HG03066 (cell line): ENCODE data around the gene QRICH1.

ENCODE experiments used
- ATAC-seq: cut with Tn5 transposase; IDR thresholded peaks from one replicate; pipeline ENCODE4 v1.9.1; 2021; ENCODE audit warnings: low read depth; ENCODE audit not compliant: unreplicated experiment

The QRICH1 gene

GRCh38 chr3:49093853-49094767, at the start of gene QRICH1:
Gene QRICH1 (minus strand): TSS chr3:49094071. CDS start chr3:49077017, 17,054 bp downstream.
- ATAC-seq: peak; percentile 77

GRCh38 chr3:49140080-49140479, 46.2 kb upstream of the QRICH1 start:
- ATAC-seq: no peak

- ATAC-seq: no peak
Observed at GRCh38 chr3:49135499-49135898, 41.6 kb upstream of the QRICH1 start.

DNA sequence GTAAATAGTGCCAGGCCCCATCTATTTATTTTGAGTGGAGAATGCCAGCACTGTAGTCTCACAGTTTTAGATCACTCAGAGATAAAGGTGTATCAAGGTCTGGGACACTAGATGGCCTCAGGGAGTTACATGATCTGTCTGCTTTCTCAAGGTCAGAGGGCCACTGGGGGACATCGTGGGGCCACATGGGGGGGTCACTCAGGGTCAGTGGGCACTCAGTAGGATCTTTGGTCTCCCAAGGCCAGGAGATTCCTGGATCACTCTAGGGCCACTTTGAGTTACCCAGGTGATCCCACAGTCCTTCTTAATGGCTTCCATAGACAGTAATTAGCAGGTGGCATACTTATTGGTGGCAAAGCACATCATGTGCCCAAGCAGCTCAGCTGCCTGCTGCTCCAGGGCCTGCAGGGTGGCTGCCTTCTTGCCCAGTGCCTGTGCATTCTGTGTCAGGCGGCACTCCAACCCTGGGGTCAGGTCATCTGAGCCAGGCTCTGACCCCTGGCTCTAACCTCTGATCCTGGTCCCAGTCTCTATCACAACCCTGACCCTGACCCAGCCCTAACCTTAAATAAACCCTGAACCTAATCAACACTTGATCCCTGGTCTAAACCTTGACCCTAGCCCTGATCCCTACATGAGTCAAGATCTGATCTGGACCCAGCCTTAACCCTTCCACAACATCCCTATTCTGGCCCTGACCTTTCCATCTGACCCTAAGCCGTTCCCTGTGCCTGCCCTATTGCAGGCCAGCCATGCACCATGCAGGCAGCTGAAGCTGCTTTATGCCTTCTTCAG, 40.8 kb upstream of the QRICH1 start:
- ATAC-seq: no peak

DNA sequence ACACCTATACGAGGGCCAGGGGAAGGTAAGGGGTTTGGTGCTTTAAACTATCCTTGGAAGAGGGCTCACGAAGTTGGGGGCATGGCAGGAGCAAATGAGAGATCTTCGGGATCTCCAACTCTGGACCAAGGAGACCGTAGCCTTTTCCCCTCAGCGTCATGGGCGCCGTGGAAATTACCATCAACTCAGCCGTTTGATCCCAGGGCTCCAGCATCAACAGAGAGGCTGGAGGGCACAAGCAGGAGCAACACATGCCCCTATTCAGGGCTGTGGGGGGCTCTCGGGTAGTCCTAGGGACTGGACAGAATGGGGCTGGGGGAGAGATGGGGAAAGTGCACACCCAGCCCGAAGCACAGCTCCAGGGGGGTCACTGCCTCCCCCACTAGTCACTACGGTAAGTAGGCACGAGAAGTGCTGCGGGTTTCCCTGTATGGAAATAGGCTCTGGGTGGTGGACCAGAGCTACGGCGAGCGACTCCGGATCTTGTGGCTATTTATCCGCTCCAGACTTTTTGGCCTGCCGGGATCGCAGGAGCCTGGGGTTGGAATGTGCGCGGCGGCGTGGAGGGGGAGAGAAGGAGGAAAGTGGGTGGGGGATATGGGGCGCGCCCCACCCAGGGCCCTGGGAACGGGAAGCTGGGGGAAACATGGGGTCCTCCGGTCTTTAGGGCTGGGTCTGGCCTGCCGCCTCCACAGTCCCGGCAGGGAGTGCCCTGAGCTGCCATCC, 39.5 kb upstream of the QRICH1 start:
- ATAC-seq: no peak

DNA sequence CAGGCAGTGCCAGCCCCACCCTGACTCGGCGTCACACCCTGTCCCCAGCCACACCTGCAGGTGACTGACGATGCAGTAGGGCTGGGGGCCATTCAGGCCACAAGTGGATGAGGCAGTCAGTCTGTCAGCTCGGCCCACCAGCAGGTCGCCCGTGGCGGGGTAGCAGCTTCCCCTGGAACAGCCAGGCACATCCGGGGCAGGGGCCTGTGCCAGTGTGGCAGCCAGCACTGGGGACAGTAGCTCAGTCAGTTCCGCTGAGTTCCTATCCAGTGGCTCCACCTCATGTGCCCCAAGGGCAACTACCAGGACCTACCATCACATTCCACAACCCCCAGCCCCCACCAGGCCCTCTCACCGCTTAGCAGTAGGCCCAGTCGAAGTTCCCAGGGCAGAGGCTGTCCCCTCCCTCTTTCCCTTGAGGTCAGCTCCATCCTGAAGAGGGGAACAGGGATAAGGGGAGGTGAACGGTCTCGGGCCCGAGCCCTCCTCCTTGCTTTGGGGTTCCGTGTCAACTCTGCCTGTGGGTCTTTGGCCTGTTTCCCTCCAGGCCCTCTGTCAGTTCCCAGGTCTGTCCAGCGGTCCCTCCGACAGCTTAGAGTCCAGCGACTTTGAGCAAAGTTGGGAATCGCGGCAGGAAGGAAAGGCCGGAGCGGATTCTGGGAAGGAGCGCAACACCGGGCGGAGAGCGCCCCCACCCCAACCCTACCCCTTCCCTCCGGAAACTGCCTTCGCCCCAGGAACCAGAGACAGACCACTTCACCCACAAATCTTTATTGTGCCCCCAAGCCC, 38.8 kb upstream of the QRICH1 start, which contains the start of gene LAMB2:
TSS of gene LAMB2 (minus strand) at position 614 of the 789 bp plus-strand sequence. CDS start at position 431, 183 bp downstream.
- ATAC-seq: no peak

DNA sequence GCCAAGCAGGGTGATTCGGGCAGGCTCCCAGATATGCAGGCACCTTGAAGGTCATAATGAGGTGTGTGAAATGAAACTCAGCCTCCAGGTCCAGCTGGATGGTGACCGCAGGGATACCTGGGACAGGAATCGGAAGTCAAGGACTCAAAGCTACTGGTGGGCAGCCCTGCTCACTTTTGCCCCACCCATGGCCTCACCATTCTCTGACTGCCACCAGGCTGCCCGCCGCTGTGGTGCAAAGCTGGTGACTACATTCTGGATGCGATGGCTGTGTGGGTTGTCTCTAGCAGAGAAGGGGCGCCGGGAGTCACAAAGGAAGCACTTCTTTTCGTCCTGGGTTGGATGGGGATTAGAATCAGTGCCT, 38.2 kb upstream of the QRICH1 start:
- no peak for ATAC-seq

DNA sequence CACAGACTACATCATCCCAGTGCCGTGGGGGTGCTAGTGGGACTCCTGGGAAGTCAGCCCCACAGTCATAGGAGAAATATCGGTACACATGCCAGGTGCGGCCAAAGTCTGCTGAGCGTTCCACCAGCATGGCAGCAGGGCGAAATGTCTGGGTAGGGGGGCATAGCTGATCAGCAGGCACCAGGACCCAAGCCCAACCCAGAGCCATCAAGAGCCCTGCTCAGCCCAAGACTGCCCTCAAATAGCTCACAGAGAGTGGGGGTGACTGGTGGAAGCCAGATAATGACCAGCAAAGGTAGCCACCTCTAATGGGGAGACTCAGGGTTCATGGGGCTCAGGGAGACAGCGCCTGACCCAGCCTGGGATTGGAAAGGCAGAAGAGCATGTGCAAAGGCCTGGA, 37.7 kb upstream of the QRICH1 start:
- no peak for ATAC-seq

DNA sequence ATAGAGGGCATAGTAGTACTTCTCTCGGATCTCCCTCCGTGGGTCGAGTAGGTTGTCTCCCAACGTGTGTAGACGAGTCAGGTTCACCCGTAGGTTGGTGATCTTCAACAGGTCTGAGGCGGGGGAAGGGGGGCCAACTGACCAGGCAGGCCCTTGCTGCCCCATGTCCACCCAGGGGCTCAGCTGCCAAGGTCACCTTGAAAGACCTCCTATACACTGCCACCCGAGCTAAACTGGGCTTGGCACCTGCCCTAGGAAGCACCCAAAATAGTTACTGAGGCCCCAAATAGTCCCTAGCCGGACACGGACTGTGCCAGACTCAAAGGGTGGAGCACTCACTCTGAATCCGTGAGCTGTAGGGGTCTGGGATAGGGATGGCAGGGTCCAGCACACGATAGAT, 37.2 kb upstream of the QRICH1 start:
- ATAC-seq: no peak

DNA sequence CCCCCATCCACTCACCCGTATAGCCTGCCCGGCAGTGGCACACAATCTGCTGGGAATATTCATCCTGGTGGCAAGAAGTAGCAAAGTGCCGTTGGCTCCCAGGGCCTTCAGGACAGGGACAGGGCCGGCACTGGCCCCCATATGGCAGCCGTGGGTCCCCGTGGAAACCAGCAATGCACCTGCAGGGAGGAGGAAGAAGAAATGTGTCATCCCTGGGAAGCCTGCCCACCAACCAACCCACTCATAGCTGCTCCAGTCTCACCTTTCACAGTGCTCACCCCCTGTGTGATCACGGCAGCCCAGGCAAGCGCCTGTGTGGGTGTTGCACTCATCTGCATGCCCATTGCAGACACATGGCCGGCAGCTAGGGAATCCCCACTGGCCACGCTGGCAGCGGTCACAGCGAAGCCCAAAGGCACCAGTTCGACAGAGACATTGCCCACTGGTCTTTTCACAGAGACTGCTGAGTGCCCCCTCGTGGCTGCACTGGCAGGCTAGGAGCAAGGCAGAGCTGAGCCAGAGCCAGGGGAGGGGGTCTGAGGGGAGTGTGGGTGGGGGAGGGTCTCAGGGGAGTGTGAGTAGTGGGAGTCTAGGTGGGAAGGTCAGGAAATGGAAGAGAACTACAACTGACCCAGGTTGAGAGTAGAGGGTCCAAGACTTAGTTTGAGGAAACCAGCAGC, 31.3 kb upstream of the QRICH1 start:
- no peak for ATAC-seq

DNA sequence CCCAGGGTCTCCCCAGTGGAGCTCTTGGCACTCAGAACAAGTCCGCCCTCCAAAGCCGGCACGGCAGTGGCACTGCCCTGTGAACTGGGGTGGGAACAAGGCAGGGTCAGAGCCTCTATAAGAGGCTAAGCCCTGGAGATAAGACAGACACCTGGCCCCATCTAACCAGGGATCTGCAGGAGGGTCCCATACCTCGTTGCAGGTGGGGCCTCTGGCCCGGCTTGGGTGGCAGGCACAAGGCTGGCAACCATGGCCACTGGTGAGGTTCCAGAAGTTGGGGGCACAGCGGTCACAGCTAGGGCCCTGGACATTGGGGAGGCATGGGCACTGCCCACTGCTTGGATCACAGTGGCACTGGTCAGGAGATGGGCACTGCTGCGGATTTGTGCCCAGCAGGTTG, 30.3 kb upstream of the QRICH1 start:
- no peak for ATAC-seq

GRCh38 chr3:49123687-49124086, 29.8 kb upstream of the QRICH1 start:
- no peak for ATAC-seq

- no peak for ATAC-seq
Observed at GRCh38 chr3:49122886-49123545, 29.1 kb upstream of the QRICH1 start.

GRCh38 chr3:49122451-49122850, 28.6 kb upstream of the QRICH1 start:
- no peak for ATAC-seq

DNA sequence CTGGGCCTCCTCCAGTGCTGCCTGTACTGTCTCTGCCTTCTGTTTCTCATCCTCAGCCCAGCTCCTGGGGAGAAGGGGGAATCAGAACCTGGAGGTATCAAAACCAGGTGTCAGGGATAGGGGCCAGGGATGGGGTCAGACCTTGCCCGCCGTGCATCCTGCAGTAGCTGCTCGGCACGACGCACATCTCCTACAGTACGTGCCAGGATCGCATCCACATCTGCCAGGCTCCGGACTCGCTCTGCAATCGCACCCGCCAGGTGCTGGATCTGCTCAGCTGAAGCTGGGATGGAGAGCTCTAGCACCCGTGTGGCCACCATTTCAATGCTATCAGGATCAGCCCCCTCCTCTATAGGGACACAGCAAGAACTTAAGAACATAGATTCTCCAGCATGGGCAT, 28.2 kb upstream of the QRICH1 start:
- no peak for ATAC-seq

GRCh38 chr3:49121132-49121736, 27.4 kb upstream of the QRICH1 start:
- ATAC-seq: no peak

GRCh38 chr3:49120438-49121131, 26.7 kb upstream of the QRICH1 start, which contains the start of gene USP19:
Gene USP19 (minus strand): TSS chr3:49120823. CDS start chr3:49119145, 1,678 bp downstream.
- peak; percentile 87 for ATAC-seq

GRCh38 chr3:49120096-49120437, 26.2 kb upstream of the QRICH1 start:
- ATAC-seq: no peak
